ENCODE data around the gene FBXO3.

FBXO3 gene

DNA sequence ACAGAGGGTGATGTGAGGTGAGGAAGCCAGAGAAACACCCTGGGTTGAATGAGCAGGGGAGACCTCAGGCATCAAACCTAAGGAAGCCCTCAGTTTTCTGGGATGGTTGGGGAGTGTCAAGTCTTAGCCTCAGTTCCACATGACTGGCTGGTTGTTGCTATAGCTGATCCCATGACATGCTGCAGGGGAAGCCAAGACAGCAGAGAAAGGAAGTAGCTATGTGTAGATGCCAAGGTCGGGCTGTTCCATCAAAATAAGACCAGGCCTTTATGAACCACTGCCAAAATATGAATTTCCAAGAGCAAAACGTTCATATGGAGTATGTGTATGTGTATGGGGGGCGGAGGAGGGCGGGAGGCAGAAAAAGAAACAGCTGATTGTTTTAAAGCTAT, 49.7 kb downstream of the FBXO3 start:
- TF ChIP-seq, protein P1, sequence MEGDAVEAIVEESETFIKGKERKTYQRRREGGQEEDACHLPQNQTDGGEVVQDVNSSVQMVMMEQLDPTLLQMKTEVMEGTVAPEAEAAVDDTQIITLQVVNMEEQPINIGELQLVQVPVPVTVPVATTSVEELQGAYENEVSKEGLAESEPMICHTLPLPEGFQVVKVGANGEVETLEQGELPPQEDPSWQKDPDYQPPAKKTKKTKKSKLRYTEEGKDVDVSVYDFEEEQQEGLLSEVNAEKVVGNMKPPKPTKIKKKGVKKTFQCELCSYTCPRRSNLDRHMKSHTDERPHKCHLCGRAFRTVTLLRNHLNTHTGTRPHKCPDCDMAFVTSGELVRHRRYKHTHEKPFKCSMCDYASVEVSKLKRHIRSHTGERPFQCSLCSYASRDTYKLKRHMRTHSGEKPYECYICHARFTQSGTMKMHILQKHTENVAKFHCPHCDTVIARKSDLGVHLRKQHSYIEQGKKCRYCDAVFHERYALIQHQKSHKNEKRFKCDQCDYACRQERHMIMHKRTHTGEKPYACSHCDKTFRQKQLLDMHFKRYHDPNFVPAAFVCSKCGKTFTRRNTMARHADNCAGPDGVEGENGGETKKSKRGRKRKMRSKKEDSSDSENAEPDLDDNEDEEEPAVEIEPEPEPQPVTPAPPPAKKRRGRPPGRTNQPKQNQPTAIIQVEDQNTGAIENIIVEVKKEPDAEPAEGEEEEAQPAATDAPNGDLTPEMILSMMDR (conservative IDR thresholded peaks at IDR 0.05; ENCODE audit: low read depth, low read length) = no peak
- Histone ChIP-seq H3K79me2 (ENCODE audit: insufficient read depth, low read depth) (peaks cover 86% of the 10 kb centered on the region), H3K4me1 (ENCODE audit: low read depth, poor library complexity, severe bottlenecking) (peaks cover 81% of the 10 kb centered on the region), H4K20me1 (ENCODE audit: insufficient read depth) (peaks cover 33% of the 10 kb centered on the region), H3K27me3 (ENCODE audit: insufficient read depth, low read depth) (no peaks in the 10 kb centered on the region), H3K9ac (no peak overlapping the region), H2AFZ (ENCODE audit: low read depth) (no peak overlapping the region), H3K27ac (no peak overlapping the region), H3K4me2 (no peak overlapping the region), H3K4me3 (IDR thresholded peaks at IDR 0.05; ENCODE audit: insufficient read depth, low read depth, low read length) (no peak overlapping the region), H3K36me3 (ENCODE audit: insufficient read depth) (peaks cover 8% of the 10 kb centered on the region; the same call in 1 of the 2 replicates)

DNA sequence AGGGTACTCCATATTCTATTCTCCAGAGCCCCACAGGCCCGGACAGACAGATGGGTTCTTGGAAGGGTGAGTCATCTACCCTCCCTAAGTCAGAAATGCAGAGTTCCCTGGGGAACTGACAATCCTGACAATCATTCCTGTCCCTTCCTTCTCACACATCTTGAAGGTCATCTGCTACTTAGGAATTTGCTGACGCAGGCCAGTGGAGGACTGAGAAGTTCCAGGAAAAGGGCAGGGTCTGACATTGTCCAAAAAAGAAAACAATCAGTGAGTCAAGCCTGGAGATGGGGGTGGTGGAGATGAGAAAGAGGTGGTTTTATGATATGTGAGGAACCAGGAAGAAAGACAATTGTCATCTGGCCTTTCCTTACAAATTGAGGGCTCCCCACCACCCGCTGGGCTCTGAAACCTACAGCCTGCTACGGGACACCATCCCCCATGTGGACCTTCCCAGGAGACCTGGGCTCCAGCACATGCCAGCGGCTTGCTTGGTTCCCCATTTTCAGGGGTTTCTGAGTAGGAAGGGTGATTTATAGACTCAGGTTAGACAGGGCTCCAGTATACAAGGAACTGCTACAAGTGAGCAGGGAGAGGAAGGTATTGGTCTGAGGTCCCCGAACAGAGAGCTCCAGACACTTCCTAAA, 51.0 kb downstream of the FBXO3 start:
- no peak overlapping the region for H3K27ac ChIP-seq
- peaks cover 9% of the 10 kb centered on the region; the same call in 1 of the 2 replicates for H3K36me3 ChIP-seq (ENCODE audit: insufficient read depth)
- H4K20me1 ChIP-seq (ENCODE audit: insufficient read depth) = peaks cover 37% of the 10 kb centered on the region
- peaks cover 73% of the 10 kb centered on the region for H3K79me2 ChIP-seq (ENCODE audit: insufficient read depth, low read depth)
- no peak overlapping the region for H3K4me3 ChIP-seq (IDR thresholded peaks at IDR 0.05; ENCODE audit: insufficient read depth, low read depth, low read length)
- H2AFZ ChIP-seq (ENCODE audit: low read depth) = no peak overlapping the region
- H3K4me2 ChIP-seq = no peak overlapping the region
- H3K4me1 ChIP-seq (ENCODE audit: low read depth, poor library complexity, severe bottlenecking) = peaks cover 76% of the 10 kb centered on the region
- no peak overlapping the region for H3K9ac ChIP-seq
- TF ChIP-seq, protein P1 (conservative IDR thresholded peaks at IDR 0.05; ENCODE audit: low read depth, low read length) = no peak
- H3K27me3 ChIP-seq (ENCODE audit: insufficient read depth, low read depth) = no peaks in the 10 kb centered on the region

DNA sequence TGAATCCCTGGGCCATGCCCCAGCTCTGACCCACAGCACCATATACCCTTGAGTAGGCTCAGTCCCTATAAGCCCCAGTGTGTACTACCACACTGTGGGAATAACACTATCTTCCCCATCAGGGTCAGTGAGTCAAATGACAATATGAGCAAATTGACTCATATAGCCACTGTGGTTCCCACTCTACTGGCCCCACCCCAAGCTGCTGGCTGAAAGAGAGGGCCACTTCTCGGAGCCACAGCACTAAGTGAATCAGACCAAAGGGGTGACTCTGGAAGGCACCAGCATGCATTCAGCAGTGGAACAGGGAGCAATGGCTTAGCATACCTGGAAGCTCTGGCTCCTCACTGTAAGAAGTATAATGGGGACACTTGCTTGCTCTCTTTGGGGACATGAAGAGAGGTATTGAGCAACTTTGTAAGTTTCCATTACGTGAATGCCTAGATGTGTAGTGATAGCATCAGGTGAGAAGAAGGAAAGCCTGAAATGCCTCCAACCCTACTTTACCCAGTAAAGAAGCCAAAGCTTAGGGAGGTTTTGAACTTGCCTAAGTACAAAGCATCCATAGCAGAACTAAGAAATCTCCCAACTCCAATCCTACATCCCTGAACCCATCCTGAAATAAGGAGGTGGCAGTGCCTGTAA, 51.6 kb downstream of the FBXO3 start:
- Histone ChIP-seq H3K36me3 (ENCODE audit: insufficient read depth) (peaks cover 13% of the 10 kb centered on the region; the same call in 1 of the 2 replicates), H3K4me1 (ENCODE audit: low read depth, poor library complexity, severe bottlenecking) (peaks cover 76% of the 10 kb centered on the region), H3K9ac (no peak overlapping the region), H3K79me2 (ENCODE audit: insufficient read depth, low read depth) (peaks cover 71% of the 10 kb centered on the region), H3K4me3 (IDR thresholded peaks at IDR 0.05; ENCODE audit: insufficient read depth, low read depth, low read length) (no peak overlapping the region), H2AFZ (ENCODE audit: low read depth) (no peak overlapping the region), H3K4me2 (no peak overlapping the region), H4K20me1 (ENCODE audit: insufficient read depth) (peaks cover 37% of the 10 kb centered on the region), H3K27me3 (ENCODE audit: insufficient read depth, low read depth) (no peaks in the 10 kb centered on the region), H3K27ac (no peak overlapping the region)
- TF ChIP-seq, protein P1 (conservative IDR thresholded peaks at IDR 0.05; ENCODE audit: low read depth, low read length) = no peak

DNA sequence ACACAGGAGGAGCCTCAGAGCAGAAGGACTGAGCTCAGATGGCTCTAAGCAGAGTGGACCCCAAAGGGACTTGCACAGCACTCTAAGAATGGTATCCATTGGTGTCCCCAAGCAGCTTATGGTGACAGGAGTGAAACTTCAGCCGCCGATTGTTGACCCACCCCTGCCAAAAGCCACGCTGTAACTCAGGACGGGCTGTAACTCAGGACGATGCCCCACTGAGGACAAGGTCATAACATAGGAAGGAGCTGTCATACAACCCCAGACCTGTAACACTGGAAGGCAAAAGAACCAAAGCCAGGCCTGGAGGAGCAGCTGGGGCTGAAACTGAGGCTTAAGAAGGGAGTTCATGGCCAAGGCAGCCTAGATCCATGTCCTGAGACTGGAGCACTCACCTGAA, 52.3 kb downstream of the FBXO3 start:
- H3K79me2 ChIP-seq (ENCODE audit: insufficient read depth, low read depth) = peaks cover 67% of the 10 kb centered on the region

More for the DNA sequence above, 52.3 kb downstream of the FBXO3 start:
- peaks cover 13% of the 10 kb centered on the region; the same call in 1 of the 2 replicates for H3K36me3 ChIP-seq (ENCODE audit: insufficient read depth)
- no peak overlapping the region for H2AFZ ChIP-seq (ENCODE audit: low read depth)
- H3K27ac ChIP-seq = no peak overlapping the region
- no peak overlapping the region for H3K4me2 ChIP-seq
- no peak overlapping the region for H3K9ac ChIP-seq
- TF ChIP-seq, protein P1 (conservative IDR thresholded peaks at IDR 0.05; ENCODE audit: low read depth, low read length) = no peak
- H3K4me1 ChIP-seq (ENCODE audit: low read depth, poor library complexity, severe bottlenecking) = peaks cover 73% of the 10 kb centered on the region
- no peak overlapping the region for H3K4me3 ChIP-seq (IDR thresholded peaks at IDR 0.05; ENCODE audit: insufficient read depth, low read depth, low read length)
- no peaks in the 10 kb centered on the region for H3K27me3 ChIP-seq (ENCODE audit: insufficient read depth, low read depth)
- H4K20me1 ChIP-seq (ENCODE audit: insufficient read depth) = peaks cover 37% of the 10 kb centered on the region
